GM21360 (cell line): ENCODE results near the gene ZYG11B.
"Not testable (repeated sequence)": the region's sequence is repeated elsewhere in the genome, so short reads cannot be mapped to it uniquely, and the experiment has no call there.

Source experiments
- ATAC-seq: cut with Tn5 transposase; IDR thresholded peaks from one replicate; pipeline ENCODE4 v1.9.1; 2021; ENCODE audit warnings: mild to moderate bottlenecking, moderate library complexity; ENCODE audit not compliant: unreplicated experiment

Gene ZYG11B

GRCh38 chr1:52842643-52843310, 116.5 kb downstream of the ZYG11B start, which contains the start of gene ZYG11A:
Gene ZYG11A (plus strand): TSS chr1:52842760. CDS start chr1:52842884, 124 bp downstream.
- ATAC-seq: peak; percentile 90

GRCh38 chr1:52845119-52845518, 118.9 kb downstream of the ZYG11B start:
- not testable (repeated sequence) for ATAC-seq

GRCh38 chr1:52848423-52848822, 122.2 kb downstream of the ZYG11B start:
- ATAC-seq: no peak

- no peak for ATAC-seq
These were observed 124.7 kb downstream of the ZYG11B start for GRCh38 chr1:52850951-52851350.

GRCh38 chr1:52852854-52853253, 126.6 kb downstream of the ZYG11B start:
- ATAC-seq: no peak

- no peak for ATAC-seq
These were observed 129.3 kb downstream of the ZYG11B start for GRCh38 chr1:52855584-52855983.

- no peak for ATAC-seq
These were observed 129.8 kb downstream of the ZYG11B start for GRCh38 chr1:52856026-52856425.

GRCh38 chr1:52857443-52857842, 131.2 kb downstream of the ZYG11B start:
- ATAC-seq: no peak

GRCh38 chr1:52862666-52863458, 136.6 kb downstream of the ZYG11B start:
- ATAC-seq: no peak

GRCh38 chr1:52867087-52867863, 141.0 kb downstream of the ZYG11B start:
- ATAC-seq: peak; percentile 85

GRCh38 chr1:52869727-52870126, 143.5 kb downstream of the ZYG11B start:
- ATAC-seq: not testable (repeated sequence)

- no peak for ATAC-seq
These were observed 150.6 kb downstream of the ZYG11B start for GRCh38 chr1:52876843-52877242.
